WTC11 (cell line): Measurements from ENCODE around the gene CATSPERE. TPM values are rescaled to one million over a fixed set of nuclear protein-coding genes. Genes with fewer than 3 reads are reported as not detected.
A peak's percentile ranks its signal among the peaks of the same experiment; 100 is the strongest.

Source experiments
- ATAC-seq: fragments of 200-7000 bp; cut with Tn5 transposase; 2 replicates; pipeline ENCODE4 v1.10.0; 2021; ENCODE audit warnings: mild to moderate bottlenecking, moderate library complexity
- CTCF ChIA-PET: fragments of 300-600 bp; sonication (Branson Sonifier 250); formaldehyde crosslinking; loops from one replicate; lab custom pipeline; 2021; ENCODE audit warnings: antibody characterized with exemption; lab: Charles Lee
- POLR2A ChIA-PET: fragments of 350-600 bp; sonication (Branson Sonifier 250); formaldehyde crosslinking; loops from one replicate; lab custom pipeline; 2021; ENCODE audit warnings: antibody characterized with exemption; lab: Charles Lee
- DNase-seq: peaks from one replicate; pipeline ENCODE4 v3.0.0; 2021; ENCODE audit warnings: low spot score
- H3K27ac Mint-ChIP-seq: 2 replicates; pipeline ENCODE4 v1.8.0; 2021; ENCODE audit warnings: mixed read lengths
- H3K27me3 Mint-ChIP-seq: 2 replicates; pipeline ENCODE4 v1.8.0; 2021; ENCODE audit warnings: low read depth, mild to moderate bottlenecking, moderate library complexity, mixed read lengths
- H3K36me3 Mint-ChIP-seq: 2 replicates; pipeline ENCODE4 v1.8.0; 2021; ENCODE audit warnings: mixed read lengths
- H3K4me1 Mint-ChIP-seq: 2 replicates; pipeline ENCODE4 v1.8.0; 2022; ENCODE audit warnings: mixed read lengths
- H3K4me3 Mint-ChIP-seq: 2 replicates; pipeline ENCODE4 v1.8.0; 2021; ENCODE audit warnings: mild to moderate bottlenecking, moderate library complexity, mixed read lengths
- H3K9me3 Mint-ChIP-seq: 2 replicates; pipeline ENCODE4 v1.8.0; 2021; ENCODE audit warnings: mixed read lengths
- CREB1 ChIP-seq: sonication (generic); formaldehyde crosslinking; IDR thresholded peaks from 2 replicates; pipeline ENCODE4 v1.8.0; 2023; ENCODE audit warnings: mild to moderate bottlenecking, missing genetic modification reagents
- ESRRA ChIP-seq: sonication (generic); formaldehyde crosslinking; IDR thresholded peaks from 2 replicates; pipeline ENCODE4 v1.8.1; 2022; ENCODE audit warnings: mild to moderate bottlenecking, missing genetic modification reagents, borderline replicate concordance
- ETV6 ChIP-seq: sonication (generic); formaldehyde crosslinking; IDR thresholded peaks from 2 replicates; pipeline ENCODE4 v1.8.1; 2022; ENCODE audit warnings: mild to moderate bottlenecking, missing genetic modification reagents
- JUN ChIP-seq: sonication (generic); formaldehyde crosslinking; IDR thresholded peaks from 2 replicates; pipeline ENCODE4 v1.8.0; 2023; ENCODE audit warnings: mild to moderate bottlenecking, missing genetic modification reagents
- KAT7 ChIP-seq: sonication (generic); formaldehyde crosslinking; IDR thresholded peaks from 2 replicates; pipeline ENCODE4 v1.8.1; 2023; ENCODE audit warnings: missing genetic modification reagents, mild to moderate bottlenecking, borderline replicate concordance
- NFE2L1 ChIP-seq: sonication (generic); formaldehyde crosslinking; IDR thresholded peaks from 2 replicates; pipeline ENCODE4 v1.8.1; 2023; ENCODE audit warnings: missing genetic modification reagents
- RORB ChIP-seq: fragments of 250-450 bp; sonication (Bioruptor Pico); IDR thresholded peaks from 2 replicates; pipeline ENCODE4 v1.9.0; 2021; ENCODE audit warnings: mild to moderate bottlenecking
- TEAD1 ChIP-seq: sonication (generic); formaldehyde crosslinking; IDR thresholded peaks from 2 replicates; pipeline ENCODE4 v1.8.0; 2022; ENCODE audit warnings: mild to moderate bottlenecking, missing genetic modification reagents
- ZNF416 ChIP-seq: fragments of 250-450 bp; sonication (Bioruptor Pico); IDR thresholded peaks from 2 replicates; pipeline ENCODE4 v1.9.0; 2021; ENCODE audit warnings: mild to moderate bottlenecking, inconsistent platforms
- ZNF423 ChIP-seq: fragments of 250-450 bp; sonication (Bioruptor Pico); IDR thresholded peaks from 2 replicates; pipeline ENCODE4 v2.1.2; 2022; ENCODE audit warnings: mild to moderate bottlenecking, moderate library complexity
- total RNA-seq: library from RNA; stranded (reverse); gene quantifications from 3 replicates; pipeline ENCODE4 v1.2.3, GENCODE V29; 2021
- TF ChIP-seq, protein P1 (sequence below): sonication (generic); formaldehyde crosslinking; IDR thresholded peaks from 2 replicates; pipeline ENCODE4 v1.8.0; 2023; ENCODE audit warnings: missing genetic modification reagents, mild to moderate bottlenecking, borderline replicate concordance
- TF ChIP-seq, protein P2 (sequence below): sonication (generic); formaldehyde crosslinking; IDR thresholded peaks from 2 replicates; pipeline ENCODE4 v1.8.1; 2022; ENCODE audit warnings: mild to moderate bottlenecking, moderate library complexity, missing genetic modification reagents
- TF ChIP-seq, protein P3 (sequence below): fragments of 250-450 bp; sonication (Bioruptor Pico); IDR thresholded peaks from 2 replicates; pipeline ENCODE4 v1.9.0; 2021; ENCODE audit warnings: mild to moderate bottlenecking, borderline replicate concordance

CATSPERE gene
- total RNA-seq, 1 experiment from 2014 or later = 0.66 TPM

DNA sequence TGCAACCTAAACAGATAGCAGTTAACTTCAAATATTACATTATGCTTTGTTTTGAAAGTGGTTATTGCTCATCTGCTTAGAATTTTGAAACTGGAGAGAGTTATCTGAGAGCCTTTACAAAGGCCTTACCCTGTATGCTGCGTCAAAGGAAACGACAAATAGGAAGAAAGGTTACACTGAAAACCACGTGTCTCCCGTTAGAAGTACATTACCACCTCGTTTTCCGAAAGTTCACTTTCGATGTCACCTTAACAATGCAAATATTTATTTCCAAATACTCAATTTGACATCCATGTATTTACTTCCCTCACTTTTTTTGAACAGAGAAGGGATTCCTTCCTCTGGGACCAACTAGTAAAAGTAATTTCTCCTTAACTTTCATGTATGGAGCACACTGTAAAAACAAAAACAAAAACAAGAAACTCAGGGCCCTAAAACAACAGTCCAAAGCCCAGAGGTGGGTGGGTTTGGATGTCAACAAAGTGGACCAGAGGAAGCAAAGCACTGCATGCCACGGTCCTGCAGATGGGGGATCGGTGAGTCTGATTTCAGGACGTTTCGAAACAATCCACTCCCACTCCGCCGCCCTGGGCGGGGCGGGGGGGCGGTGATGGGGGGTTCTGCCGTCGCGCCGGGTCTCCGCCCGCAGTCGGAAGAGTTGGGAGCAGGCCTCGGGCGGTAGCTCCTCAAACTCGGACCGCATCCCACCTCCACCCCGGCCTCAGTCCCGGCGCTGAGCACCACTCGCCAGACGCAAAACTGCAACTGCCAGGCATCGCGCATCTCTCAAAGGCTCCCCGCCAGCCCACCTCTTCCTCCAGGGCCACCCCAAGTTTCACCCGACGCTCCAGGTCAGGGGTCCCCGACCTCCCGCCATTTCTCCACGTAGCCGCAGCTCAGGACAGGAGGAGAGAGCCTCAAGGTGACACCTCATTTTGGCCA is 10.2 kb upstream of the CATSPERE start:
- peaks cover 3% of the 10 kb centered on the region; the same call in 1 of the 2 replicates for H3K36me3 Mint-ChIP-seq
- peak; percentile 34 for DNase-seq

DNA sequence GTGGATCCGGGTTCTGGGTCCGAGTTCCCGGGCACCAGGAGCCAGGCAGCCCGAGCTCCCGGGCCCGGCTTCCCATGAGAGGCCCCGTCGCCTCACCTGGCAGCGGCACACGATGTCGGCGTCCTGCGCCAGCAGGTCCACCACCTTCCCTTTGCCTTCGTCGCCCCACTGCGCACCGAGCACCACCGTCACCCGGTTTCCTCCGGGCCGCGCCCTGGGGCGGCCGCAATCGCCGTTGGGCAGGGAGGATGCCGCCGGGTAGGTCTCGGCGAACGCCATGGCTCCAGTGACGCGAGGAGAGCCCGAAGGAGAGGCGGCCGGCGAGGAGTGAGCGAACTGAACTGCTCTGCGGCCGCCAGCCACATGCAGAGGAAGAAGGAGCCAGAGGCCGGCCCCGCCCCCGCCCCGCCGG is 9.5 kb upstream of the CATSPERE start, which contains the start of gene ADSS2:
Gene ADSS2 (minus strand): TSS at position 371 of the 412 bp plus-strand sequence. CDS start 92 bp downstream, at position 279.
- Mint-ChIP-seq H3K27me3 (no peaks in the 10 kb centered on the region), H3K4me3 (peak within 1 kb of the TSS; percentile 90), H3K9me3 (no peaks in the 10 kb centered on the region), H3K4me1 (peaks cover 77% of the 10 kb centered on the region), H3K27ac (peak within 1 kb of the TSS; percentile 93), H3K36me3 (peaks cover 3% of the 10 kb centered on the region; the same call in 1 of the 2 replicates)
- no peak for DNase-seq
- CTCF ChIA-PET = no interaction called here
- no peak for ATAC-seq
- POLR2A ChIA-PET = interaction anchor here (1.3 kb wide), 1 partner anchor 10 kb away, joined by 6 read pairs; the partner anchor contains the start of gene CATSPERE
- TF ChIP-seq JUN (CRISPR knock-in tag) (0 out of 2 replicates have a peak, but pooled peaks have one; percentile 57), ESRRA (CRISPR knock-in tag) (peak; percentile 71; the same call in 1 of the 2 replicates), RORB (CRISPR knock-in tag) (no peak), CREB1 (CRISPR knock-in tag) (peak; percentile 61; the same call in 1 of the 2 replicates), ZNF423 (CRISPR knock-in tag) (no peak), ZNF416 (CRISPR knock-in tag) (0 out of 2 replicates have a peak, but pooled peaks have one; percentile 41), TEAD1 (no peak), ETV6 (peak; percentile 69), KAT7 (CRISPR knock-in tag) (0 out of 2 replicates have a peak, but pooled peaks have one; percentile 79), NFE2L1 (CRISPR knock-in tag) (no peak)
- TF ChIP-seq, protein P1, sequence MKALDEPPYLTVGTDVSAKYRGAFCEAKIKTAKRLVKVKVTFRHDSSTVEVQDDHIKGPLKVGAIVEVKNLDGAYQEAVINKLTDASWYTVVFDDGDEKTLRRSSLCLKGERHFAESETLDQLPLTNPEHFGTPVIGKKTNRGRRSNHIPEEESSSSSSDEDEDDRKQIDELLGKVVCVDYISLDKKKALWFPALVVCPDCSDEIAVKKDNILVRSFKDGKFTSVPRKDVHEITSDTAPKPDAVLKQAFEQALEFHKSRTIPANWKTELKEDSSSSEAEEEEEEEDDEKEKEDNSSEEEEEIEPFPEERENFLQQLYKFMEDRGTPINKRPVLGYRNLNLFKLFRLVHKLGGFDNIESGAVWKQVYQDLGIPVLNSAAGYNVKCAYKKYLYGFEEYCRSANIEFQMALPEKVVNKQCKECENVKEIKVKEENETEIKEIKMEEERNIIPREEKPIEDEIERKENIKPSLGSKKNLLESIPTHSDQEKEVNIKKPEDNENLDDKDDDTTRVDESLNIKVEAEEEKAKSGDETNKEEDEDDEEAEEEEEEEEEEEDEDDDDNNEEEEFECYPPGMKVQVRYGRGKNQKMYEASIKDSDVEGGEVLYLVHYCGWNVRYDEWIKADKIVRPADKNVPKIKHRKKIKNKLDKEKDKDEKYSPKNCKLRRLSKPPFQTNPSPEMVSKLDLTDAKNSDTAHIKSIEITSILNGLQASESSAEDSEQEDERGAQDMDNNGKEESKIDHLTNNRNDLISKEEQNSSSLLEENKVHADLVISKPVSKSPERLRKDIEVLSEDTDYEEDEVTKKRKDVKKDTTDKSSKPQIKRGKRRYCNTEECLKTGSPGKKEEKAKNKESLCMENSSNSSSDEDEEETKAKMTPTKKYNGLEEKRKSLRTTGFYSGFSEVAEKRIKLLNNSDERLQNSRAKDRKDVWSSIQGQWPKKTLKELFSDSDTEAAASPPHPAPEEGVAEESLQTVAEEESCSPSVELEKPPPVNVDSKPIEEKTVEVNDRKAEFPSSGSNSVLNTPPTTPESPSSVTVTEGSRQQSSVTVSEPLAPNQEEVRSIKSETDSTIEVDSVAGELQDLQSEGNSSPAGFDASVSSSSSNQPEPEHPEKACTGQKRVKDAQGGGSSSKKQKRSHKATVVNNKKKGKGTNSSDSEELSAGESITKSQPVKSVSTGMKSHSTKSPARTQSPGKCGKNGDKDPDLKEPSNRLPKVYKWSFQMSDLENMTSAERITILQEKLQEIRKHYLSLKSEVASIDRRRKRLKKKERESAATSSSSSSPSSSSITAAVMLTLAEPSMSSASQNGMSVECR = 0 out of 2 replicates have a peak, but pooled peaks have one; percentile 26
- TF ChIP-seq, protein P2, sequence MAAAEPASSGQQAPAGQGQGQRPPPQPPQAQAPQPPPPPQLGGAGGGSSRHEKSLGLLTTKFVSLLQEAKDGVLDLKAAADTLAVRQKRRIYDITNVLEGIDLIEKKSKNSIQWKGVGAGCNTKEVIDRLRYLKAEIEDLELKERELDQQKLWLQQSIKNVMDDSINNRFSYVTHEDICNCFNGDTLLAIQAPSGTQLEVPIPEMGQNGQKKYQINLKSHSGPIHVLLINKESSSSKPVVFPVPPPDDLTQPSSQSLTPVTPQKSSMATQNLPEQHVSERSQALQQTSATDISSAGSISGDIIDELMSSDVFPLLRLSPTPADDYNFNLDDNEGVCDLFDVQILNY (CRISPR knock-in tag) = no peak; the same call in 1 of the 2 replicates

More for the DNA sequence above, 10.2 kb upstream of the CATSPERE start:
- ChIA-PET CTCF (no interaction called here), POLR2A (interaction anchor here (1.3 kb wide), 1 partner anchor 11 kb away, joined by 6 read pairs; the partner anchor contains the start of gene CATSPERE)
- Mint-ChIP-seq H3K4me1 (peaks cover 77% of the 10 kb centered on the region), H3K27ac (peak overlapping the region; percentile 76), H3K4me3 (peak overlapping the region; percentile 90), H3K27me3 (no peaks in the 10 kb centered on the region), H3K9me3 (no peaks in the 10 kb centered on the region)
- TF ChIP-seq, protein P1 = 0 out of 2 replicates have a peak, but pooled peaks have one; percentile 15
- TF ChIP-seq, protein P3, sequence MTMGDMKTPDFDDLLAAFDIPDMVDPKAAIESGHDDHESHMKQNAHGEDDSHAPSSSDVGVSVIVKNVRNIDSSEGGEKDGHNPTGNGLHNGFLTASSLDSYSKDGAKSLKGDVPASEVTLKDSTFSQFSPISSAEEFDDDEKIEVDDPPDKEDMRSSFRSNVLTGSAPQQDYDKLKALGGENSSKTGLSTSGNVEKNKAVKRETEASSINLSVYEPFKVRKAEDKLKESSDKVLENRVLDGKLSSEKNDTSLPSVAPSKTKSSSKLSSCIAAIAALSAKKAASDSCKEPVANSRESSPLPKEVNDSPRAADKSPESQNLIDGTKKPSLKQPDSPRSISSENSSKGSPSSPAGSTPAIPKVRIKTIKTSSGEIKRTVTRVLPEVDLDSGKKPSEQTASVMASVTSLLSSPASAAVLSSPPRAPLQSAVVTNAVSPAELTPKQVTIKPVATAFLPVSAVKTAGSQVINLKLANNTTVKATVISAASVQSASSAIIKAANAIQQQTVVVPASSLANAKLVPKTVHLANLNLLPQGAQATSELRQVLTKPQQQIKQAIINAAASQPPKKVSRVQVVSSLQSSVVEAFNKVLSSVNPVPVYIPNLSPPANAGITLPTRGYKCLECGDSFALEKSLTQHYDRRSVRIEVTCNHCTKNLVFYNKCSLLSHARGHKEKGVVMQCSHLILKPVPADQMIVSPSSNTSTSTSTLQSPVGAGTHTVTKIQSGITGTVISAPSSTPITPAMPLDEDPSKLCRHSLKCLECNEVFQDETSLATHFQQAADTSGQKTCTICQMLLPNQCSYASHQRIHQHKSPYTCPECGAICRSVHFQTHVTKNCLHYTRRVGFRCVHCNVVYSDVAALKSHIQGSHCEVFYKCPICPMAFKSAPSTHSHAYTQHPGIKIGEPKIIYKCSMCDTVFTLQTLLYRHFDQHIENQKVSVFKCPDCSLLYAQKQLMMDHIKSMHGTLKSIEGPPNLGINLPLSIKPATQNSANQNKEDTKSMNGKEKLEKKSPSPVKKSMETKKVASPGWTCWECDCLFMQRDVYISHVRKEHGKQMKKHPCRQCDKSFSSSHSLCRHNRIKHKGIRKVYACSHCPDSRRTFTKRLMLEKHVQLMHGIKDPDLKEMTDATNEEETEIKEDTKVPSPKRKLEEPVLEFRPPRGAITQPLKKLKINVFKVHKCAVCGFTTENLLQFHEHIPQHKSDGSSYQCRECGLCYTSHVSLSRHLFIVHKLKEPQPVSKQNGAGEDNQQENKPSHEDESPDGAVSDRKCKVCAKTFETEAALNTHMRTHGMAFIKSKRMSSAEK = no peak
- TF ChIP-seq JUN (CRISPR knock-in tag) = 0 out of 2 replicates have a peak, but pooled peaks have one; percentile 12
- ATAC-seq = no peak
